ENCODE results near the gene CCDC142. TPM values are rescaled to one million over a fixed set of nuclear protein-coding genes. Genes with fewer than 3 reads are reported as not detected.
"Not testable (repeated sequence)": the region's sequence is repeated elsewhere in the genome, so short reads cannot be mapped to it uniquely, and the experiment has no call there.

Gene CCDC142
- total RNA-seq, 1 experiment from 2014 or later: 19.8 TPM

DNA sequence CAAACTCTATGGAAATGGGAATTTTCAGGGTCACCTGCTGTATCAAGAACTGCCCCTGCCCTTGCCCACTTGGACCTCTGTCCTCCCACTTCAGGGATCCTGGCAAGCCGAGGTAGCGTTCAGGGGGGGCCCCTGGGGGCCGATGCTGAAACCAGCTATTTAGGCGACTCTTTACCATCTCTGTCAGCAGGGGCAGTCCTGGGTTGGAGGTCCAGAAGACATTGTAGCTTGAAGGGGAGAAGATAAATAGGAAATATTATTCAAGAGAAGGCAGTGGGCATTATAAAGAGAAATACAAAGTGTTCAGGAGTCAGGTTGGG is 20.1 kb downstream of the CCDC142 start:
- CTCF ChIA-PET: no interaction called here
- DNase-seq: no peak
- intact Hi-C loops (cut with micrococcal nuclease; ENCODE audit: unreplicated experiment): no loop called here

GRCh38 chr2:74462054-74462785 is 20.6 kb downstream of the CCDC142 start:
- H3K79me2 ChIP-seq (ENCODE audit: low read depth): peaks cover 32% of the 10 kb centered on the region
- POLR2A ChIA-PET (ENCODE audit: unreplicated experiment): no interaction called here
- no peaks in the 10 kb centered on the region for H4K20me1 ChIP-seq (ENCODE audit: insufficient read depth)
- H3K27ac ChIP-seq: no peak overlapping the region
- no peaks in the 10 kb centered on the region for H3K9me3 ChIP-seq (ENCODE audit: insufficient read depth, low read depth)
- BruUV-seq (replicated peaks): no TSS peak
- intact Hi-C loops (cut with micrococcal nuclease; ENCODE audit: unreplicated experiment): no loop called here
- no peak for DNase-seq
- peaks cover 22% of the 10 kb centered on the region; the same call in 1 of the 2 replicates for H3F3A ChIP-seq (ENCODE audit: insufficient read depth, low read depth)
- H3K4me1 ChIP-seq (replicated peaks; ENCODE audit: insufficient read depth): peaks cover 22% of the 10 kb centered on the region
- TF ChIP-seq, protein P1, sequence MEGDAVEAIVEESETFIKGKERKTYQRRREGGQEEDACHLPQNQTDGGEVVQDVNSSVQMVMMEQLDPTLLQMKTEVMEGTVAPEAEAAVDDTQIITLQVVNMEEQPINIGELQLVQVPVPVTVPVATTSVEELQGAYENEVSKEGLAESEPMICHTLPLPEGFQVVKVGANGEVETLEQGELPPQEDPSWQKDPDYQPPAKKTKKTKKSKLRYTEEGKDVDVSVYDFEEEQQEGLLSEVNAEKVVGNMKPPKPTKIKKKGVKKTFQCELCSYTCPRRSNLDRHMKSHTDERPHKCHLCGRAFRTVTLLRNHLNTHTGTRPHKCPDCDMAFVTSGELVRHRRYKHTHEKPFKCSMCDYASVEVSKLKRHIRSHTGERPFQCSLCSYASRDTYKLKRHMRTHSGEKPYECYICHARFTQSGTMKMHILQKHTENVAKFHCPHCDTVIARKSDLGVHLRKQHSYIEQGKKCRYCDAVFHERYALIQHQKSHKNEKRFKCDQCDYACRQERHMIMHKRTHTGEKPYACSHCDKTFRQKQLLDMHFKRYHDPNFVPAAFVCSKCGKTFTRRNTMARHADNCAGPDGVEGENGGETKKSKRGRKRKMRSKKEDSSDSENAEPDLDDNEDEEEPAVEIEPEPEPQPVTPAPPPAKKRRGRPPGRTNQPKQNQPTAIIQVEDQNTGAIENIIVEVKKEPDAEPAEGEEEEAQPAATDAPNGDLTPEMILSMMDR (conservative IDR thresholded peaks at IDR 0.05): no peak
- no peak for TF ChIP-seq EZH2 (IDR thresholded peaks at IDR 0.05; ENCODE audit: low read depth)
- H2AFZ ChIP-seq: no peak overlapping the region
- H3K4me3 ChIP-seq: no peak overlapping the region
- peaks cover 15% of the 10 kb centered on the region for H3K36me3 ChIP-seq (ENCODE audit: low read depth)
- CTCF ChIA-PET: interaction anchor here (0.5 kb wide), 1 partner anchor 24 kb away, joined by 4 read pairs; no protein-coding TSS in a partner anchor
- no peak overlapping the region for H3K4me2 ChIP-seq
- H3K27me3 ChIP-seq (ENCODE audit: insufficient read depth, low read depth): no peaks in the 10 kb centered on the region
- no peaks in the 10 kb centered on the region for H3K9me2 ChIP-seq (ENCODE audit: insufficient read depth)

More for the DNA sequence above, 20.1 kb downstream of the CCDC142 start:
- H3F3A ChIP-seq (ENCODE audit: insufficient read depth, low read depth): peaks cover 27% of the 10 kb centered on the region; the same call in 1 of the 2 replicates
- H3K36me3 ChIP-seq (ENCODE audit: low read depth): peaks cover 15% of the 10 kb centered on the region
- no peak overlapping the region for H2AFZ ChIP-seq
- no peaks in the 10 kb centered on the region for H3K9me2 ChIP-seq (ENCODE audit: insufficient read depth)
- peaks cover 32% of the 10 kb centered on the region for H3K79me2 ChIP-seq (ENCODE audit: low read depth)
- H3K9me3 ChIP-seq (ENCODE audit: insufficient read depth, low read depth): no peaks in the 10 kb centered on the region
- H3K4me3 ChIP-seq: no peak overlapping the region
- no TSS peak for BruUV-seq (replicated peaks)
- H3K27ac ChIP-seq: no peak overlapping the region
- no peaks in the 10 kb centered on the region for H4K20me1 ChIP-seq (ENCODE audit: insufficient read depth)
- TF ChIP-seq, protein P1 (conservative IDR thresholded peaks at IDR 0.05): no peak
- TF ChIP-seq EZH2 (IDR thresholded peaks at IDR 0.05; ENCODE audit: low read depth): no peak
- no peaks in the 10 kb centered on the region for H3K27me3 ChIP-seq (ENCODE audit: insufficient read depth, low read depth)
- peaks cover 18% of the 10 kb centered on the region for H3K4me1 ChIP-seq (replicated peaks; ENCODE audit: insufficient read depth)
- no peak overlapping the region for H3K4me2 ChIP-seq
- POLR2A ChIA-PET (ENCODE audit: unreplicated experiment): no interaction called here

DNA sequence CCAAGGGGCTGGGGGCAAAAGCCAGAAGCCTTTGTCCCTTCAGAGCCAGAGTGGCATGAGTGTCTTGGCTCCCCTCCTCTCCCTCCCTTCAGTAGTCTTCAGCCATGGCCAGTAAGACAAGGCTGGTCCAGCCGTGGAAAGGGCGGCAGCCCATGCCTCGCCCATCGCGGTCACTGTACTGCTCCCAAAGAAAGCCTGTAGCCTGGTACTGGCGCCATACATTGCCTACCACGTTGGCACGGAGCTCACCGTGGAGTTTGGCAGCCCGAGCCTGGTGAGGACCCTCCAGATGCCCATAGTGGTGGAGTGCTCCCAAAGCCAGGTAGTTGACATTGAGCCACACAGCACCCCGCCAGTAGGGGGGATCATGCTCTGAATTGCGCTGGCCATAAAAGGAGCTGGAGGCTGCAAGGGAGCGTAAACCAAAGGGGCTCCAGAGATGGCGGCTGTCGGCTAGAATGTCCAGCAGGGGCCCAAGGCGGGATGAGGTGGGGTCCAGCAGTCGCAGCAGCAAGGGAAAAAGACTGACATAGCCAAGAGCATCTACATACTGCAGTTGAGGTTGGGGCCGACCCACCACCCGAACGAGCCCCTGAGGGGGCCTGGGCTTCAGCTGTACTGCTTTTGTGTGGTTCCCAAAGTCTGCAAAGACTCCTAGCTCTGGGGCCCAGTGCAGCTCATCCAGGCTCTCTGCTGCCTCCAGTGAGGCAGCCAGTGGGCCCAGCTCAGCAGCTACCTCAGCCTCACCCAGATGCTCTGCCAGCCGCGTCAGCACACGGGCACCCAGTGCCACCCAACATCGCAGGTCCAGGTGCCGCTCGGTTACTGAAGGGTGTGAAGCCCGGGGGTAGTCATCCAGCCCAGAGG is 21.4 kb downstream of the CCDC142 start:
- CTCF ChIA-PET: interaction anchor here (0.5 kb wide), 1 partner anchor 24 kb away, joined by 4 read pairs; no protein-coding TSS in a partner anchor

GRCh38 chr2:74460187-74460586 is 22.6 kb downstream of the CCDC142 start:
- BruUV-seq (replicated peaks); CTCF ChIA-PET; H3K9me3 ChIP-seq (ENCODE audit: insufficient read depth, low read depth); H2AFZ ChIP-seq; H3K27ac ChIP-seq; H3K4me3 ChIP-seq; H3K27me3 ChIP-seq (ENCODE audit: insufficient read depth, low read depth); intact Hi-C loops (cut with micrococcal nuclease; ENCODE audit: unreplicated experiment); H3K9me2 ChIP-seq (ENCODE audit: insufficient read depth); H4K20me1 ChIP-seq (ENCODE audit: insufficient read depth); DNase-seq; POLR2A ChIA-PET (ENCODE audit: unreplicated experiment): not testable (repeated sequence)
- Histone ChIP-seq H3K36me3 (ENCODE audit: low read depth) (peaks cover 15% of the 10 kb centered on the region), H3K4me2 (0 out of 2 replicates have a peak overlapping the region, but pooled peaks have one; percentile 99), H3F3A (ENCODE audit: insufficient read depth, low read depth) (peaks cover 31% of the 10 kb centered on the region), H3K4me1 (replicated peaks; ENCODE audit: insufficient read depth) (peaks cover 24% of the 10 kb centered on the region), H3K79me2 (ENCODE audit: low read depth) (peaks cover 41% of the 10 kb centered on the region)

More for the DNA sequence above, 21.4 kb downstream of the CCDC142 start:
- Histone ChIP-seq H3K36me3 (ENCODE audit: low read depth) (peaks cover 15% of the 10 kb centered on the region), H3K79me2 (ENCODE audit: low read depth) (peaks cover 37% of the 10 kb centered on the region), H4K20me1 (ENCODE audit: insufficient read depth) (no peaks in the 10 kb centered on the region), H3K9me3 (ENCODE audit: insufficient read depth, low read depth) (no peaks in the 10 kb centered on the region), H3K4me2 (no peak overlapping the region), H3K9me2 (ENCODE audit: insufficient read depth) (no peaks in the 10 kb centered on the region), H3K4me1 (replicated peaks; ENCODE audit: insufficient read depth) (peaks cover 22% of the 10 kb centered on the region), H3K4me3 (no peak overlapping the region), H3F3A (ENCODE audit: insufficient read depth, low read depth) (peaks cover 25% of the 10 kb centered on the region), H3K27ac (no peak overlapping the region), H3K27me3 (ENCODE audit: insufficient read depth, low read depth) (no peaks in the 10 kb centered on the region), H2AFZ (no peak overlapping the region)
- intact Hi-C loops (cut with micrococcal nuclease; ENCODE audit: unreplicated experiment): no loop called here
- DNase-seq: no peak
- POLR2A ChIA-PET (ENCODE audit: unreplicated experiment): no interaction called here
- BruUV-seq (replicated peaks): no TSS peak
- TF ChIP-seq, protein P1 (conservative IDR thresholded peaks at IDR 0.05): no peak; the same call in 1 of the 2 replicates
- no peak for TF ChIP-seq EZH2 (IDR thresholded peaks at IDR 0.05; ENCODE audit: low read depth)
